Measurements from ENCODE around the gene CD82.

DNA sequence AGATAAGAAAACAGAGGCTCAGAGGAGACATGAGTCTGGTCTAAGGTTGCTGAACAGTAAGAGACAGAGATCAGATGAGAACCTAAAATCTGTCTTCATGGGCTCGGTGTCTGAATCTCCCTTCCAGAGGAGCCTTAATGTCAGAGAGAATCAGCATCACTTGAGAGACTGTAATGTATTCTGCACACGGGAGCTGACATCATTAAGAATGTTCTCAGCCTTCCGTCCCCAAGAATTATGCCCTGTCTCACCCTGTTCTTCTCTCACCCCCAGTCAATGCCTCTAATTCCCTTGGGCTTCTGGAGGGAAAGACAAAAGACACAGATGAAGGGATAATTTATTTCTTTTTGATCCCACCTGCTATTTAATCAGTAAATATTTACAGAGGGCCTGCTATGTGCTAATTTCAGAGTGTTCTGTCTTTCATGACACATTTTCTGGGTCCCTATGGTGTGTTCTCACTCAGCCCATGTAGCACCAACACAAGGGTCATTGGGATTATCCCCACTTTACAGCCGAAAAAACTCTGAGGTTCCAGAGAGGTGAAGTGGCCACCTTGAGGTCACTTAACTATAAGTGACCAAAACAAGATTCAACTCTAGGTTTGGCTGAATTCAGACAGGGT, 61.8 kb downstream of the CD82 start:
- no peak for TF ChIP-seq POLR2A (IDR thresholded peaks at IDR 0.05)
- TF ChIP-seq CTCF (IDR thresholded peaks at IDR 0.05) = no peak

Data from right lobe of liver (tissue), 4 donors.